ENCODE measurements around the gene JMJD8. TPM values are rescaled to one million over a fixed set of nuclear protein-coding genes. Genes with fewer than 3 reads are reported as not detected.

Gene JMJD8
- total and polyA plus RNA-seq, 10 of the 15 experiments (the other 5 are each of a cell fraction or from before 2014, with no cell fraction given): 1.00 to 50.4 (median 30.7) TPM

- no peak for TF ChIP-seq CEBPZ (IDR thresholded peaks at IDR 0.05; ENCODE audit: low read depth, low read length)
- no peak for TF ChIP-seq ZBTB4 (CRISPR knock-in tag; IDR thresholded peaks at IDR 0.05)
- TF ChIP-seq CBX5 (IDR thresholded peaks at IDR 0.05; ENCODE audit: low read depth): no peak
Measured at GRCh38 chr16:707062-707538, 23.0 kb upstream of the JMJD8 start (continued).

- no TSS peak for BruUV-seq (replicated peaks)
- ATAC-seq (no peak), DNase-seq (ENCODE audit: low read depth, low spot score) (no peak), FAIRE-seq (no peak)
- Histone ChIP-seq H2AFZ (ENCODE audit: control insufficient read depth, low read depth, low read length) (no peak overlapping the region), H3K9me3 (replicated peaks; ENCODE audit: control insufficient read depth, insufficient read depth, low read length) (no peaks in the 10 kb centered on the region), H3K36me3 (ENCODE audit: control insufficient read depth in 2 of 2, insufficient read depth in 2 of 2, low read length in 1 of 2) (no peaks in the 10 kb centered on the region), H3K79me2 (ENCODE audit: control insufficient read depth, insufficient read depth, low read length) (no peaks in the 10 kb centered on the region), H3K4me1 (ENCODE audit: control insufficient read depth, insufficient read depth, low read length) (no peaks in the 10 kb centered on the region), H3K9ac (ENCODE audit: control insufficient read depth, insufficient read depth, low read length) (no peak overlapping the region), H4K20me1 (ENCODE audit: control insufficient read depth, insufficient read depth) (no peaks in the 10 kb centered on the region), H3K4me2 (ENCODE audit: control insufficient read depth, insufficient read depth) (no peak overlapping the region), H3K27me3 (replicated peaks in 1 of 2; ENCODE audit: control insufficient read depth in 2 of 2, insufficient read depth in 2 of 2, low read length in 1 of 2) (peaks cover 0 to 11% of the 10 kb centered on the region in 2 experiments; a peak in 2 of 4 replicates), H3K4me3 (no peak overlapping the region), H3K27ac (ENCODE audit: control insufficient read depth, insufficient read depth) (no peak overlapping the region)
- POLR2A ChIA-PET: no interaction called here
- intact Hi-C loops (cut with micrococcal nuclease; ENCODE audit: unreplicated experiment): no loop called here
- CTCF ChIA-PET: no interaction called here
- RAD21 ChIA-PET (ENCODE audit: unreplicated experiment): no interaction called here
- in situ Hi-C loops (cut with MboI): no loop called here
- SMC1A ChIA-PET (ENCODE audit: uncharacterized antibody, unreplicated experiment): no interaction called here
- whole genome bisulfite sequencing (ENCODE audit: insufficient coverage, insufficient replicate concordance, low lambda C conversion rate, missing lambda C conversion rate): 8% methylated on average over 39 of the region's 49 CpGs
- TF ChIP-seq NFYB (IDR thresholded peaks at IDR 0.05; ENCODE audit: insufficient read depth, low read depth, low read length) (no peak), POU2F2 (IDR thresholded peaks at IDR 0.05; ENCODE audit: borderline replicate concordance, low read depth, low read length) (no peak), CEBPB (IDR thresholded peaks at IDR 0.05; ENCODE audit: borderline replicate concordance in 1 of 2, low read depth in 2 of 2, low read length in 2 of 2) (no peak), PML (IDR thresholded peaks at IDR 0.05; ENCODE audit: low read length) (no peak), IRF5 (IDR thresholded peaks at IDR 0.05; ENCODE audit: borderline replicate concordance) (no peak), EZH2 (IDR thresholded peaks at IDR 0.05; ENCODE audit: borderline replicate concordance, control insufficient read depth, low read depth, low read length) (no peak), ETV6 (conservative IDR thresholded peaks at IDR 0.05 in 1 of 2, IDR thresholded peaks at IDR 0.05 in 1 of 2; ENCODE audit: borderline replicate concordance in 1 of 2, low read depth in 1 of 2) (no peak), EP300 (IDR thresholded peaks at IDR 0.05; ENCODE audit: borderline replicate concordance in 1 of 2, control insufficient read depth in 1 of 2, low read depth in 2 of 2, low read length in 2 of 2) (no peak), HDAC6 (IDR thresholded peaks at IDR 0.05; ENCODE audit: unreplicated experiment) (no peak)
Measured at GRCh38 chr16:706189-707061, 22.3 kb upstream of the JMJD8 start.
